Stomach (tissue), 4 donors: ENCODE results near the gene LHFPL2.

ENCODE experiments used
- CTCF ChIP-seq, 7 experiments: fragments of 450-650 bp in 4 of 7; fragments of 200-600 bp in 3 of 7; sonication (generic) in 3 of 7; IDR thresholded peaks; one replicate each; pipeline ENCODE4 v1.5.1; 2016 to 2019; ENCODE audit warnings: antibody characterized with exemption in 7 of 7, control low read depth in 2 of 7, mild to moderate bottlenecking in 1 of 7
- EP300 ChIP-seq: sonication (generic); formaldehyde crosslinking; IDR thresholded peaks from one replicate; pipeline ENCODE4 v1.6.1; 2017; ENCODE audit warnings: antibody characterized with exemption
- POLR2AphosphoS5 ChIP-seq, 3 donors: sonication (generic); formaldehyde crosslinking; IDR thresholded peaks; one replicate each; pipeline ENCODE4 v1.6.1; 2016; ENCODE audit warnings: antibody characterized with exemption in 3 of 3

GRCh38 chr5:78644129-78644528, 4.4 kb downstream of the LHFPL2 start:
- TF ChIP-seq POLR2AphosphoS5 (IDR thresholded peaks at IDR 0.05) (no peak), CTCF (IDR thresholded peaks at IDR 0.05) (no peak), EP300 (no peak)
